ENCODE measurements around the gene MSANTD4.

DNA sequence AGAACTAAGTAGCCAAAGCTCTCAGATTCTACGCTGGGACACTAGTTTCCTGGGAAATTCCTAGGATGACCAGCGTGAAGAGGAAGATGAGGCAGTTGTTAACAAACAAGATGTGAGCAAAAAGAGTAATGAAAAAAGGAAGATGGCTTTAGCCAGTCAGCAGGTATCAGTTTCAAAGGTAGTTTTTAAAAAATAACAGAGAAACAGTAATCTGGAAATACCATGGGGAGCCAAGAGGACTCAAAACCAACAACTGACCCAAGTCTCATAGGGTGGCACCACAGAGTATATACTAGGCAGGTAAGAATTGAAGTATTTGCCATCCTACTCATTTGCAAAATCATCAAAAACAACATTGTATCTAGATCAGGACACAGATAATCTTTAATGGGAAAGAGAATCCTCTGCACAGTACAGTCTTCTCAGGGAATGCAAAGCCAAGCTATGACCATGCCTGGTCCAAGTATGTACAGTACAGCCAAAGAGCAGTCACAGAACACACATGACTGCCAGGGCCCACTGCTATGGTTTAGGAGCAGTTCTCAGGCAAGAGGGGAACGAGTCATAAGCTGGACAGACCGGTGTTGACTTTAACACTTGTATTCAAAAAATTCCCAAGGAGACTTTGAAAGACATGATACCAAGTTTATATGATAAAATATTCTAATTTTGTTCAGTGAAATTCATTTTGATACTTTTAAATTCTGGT, 20.6 kb downstream of the MSANTD4 start:
- TF ChIP-seq, protein P1, sequence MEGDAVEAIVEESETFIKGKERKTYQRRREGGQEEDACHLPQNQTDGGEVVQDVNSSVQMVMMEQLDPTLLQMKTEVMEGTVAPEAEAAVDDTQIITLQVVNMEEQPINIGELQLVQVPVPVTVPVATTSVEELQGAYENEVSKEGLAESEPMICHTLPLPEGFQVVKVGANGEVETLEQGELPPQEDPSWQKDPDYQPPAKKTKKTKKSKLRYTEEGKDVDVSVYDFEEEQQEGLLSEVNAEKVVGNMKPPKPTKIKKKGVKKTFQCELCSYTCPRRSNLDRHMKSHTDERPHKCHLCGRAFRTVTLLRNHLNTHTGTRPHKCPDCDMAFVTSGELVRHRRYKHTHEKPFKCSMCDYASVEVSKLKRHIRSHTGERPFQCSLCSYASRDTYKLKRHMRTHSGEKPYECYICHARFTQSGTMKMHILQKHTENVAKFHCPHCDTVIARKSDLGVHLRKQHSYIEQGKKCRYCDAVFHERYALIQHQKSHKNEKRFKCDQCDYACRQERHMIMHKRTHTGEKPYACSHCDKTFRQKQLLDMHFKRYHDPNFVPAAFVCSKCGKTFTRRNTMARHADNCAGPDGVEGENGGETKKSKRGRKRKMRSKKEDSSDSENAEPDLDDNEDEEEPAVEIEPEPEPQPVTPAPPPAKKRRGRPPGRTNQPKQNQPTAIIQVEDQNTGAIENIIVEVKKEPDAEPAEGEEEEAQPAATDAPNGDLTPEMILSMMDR (IDR thresholded peaks at IDR 0.05; ENCODE audit: low read depth, low read length), result no peak
- no peak for TF ChIP-seq EZH2phosphoT487 (IDR thresholded peaks at IDR 0.05; ENCODE audit: low read depth)
